ENCODE results near the gene TOM1L2. TPM values are rescaled to one million over a fixed set of nuclear protein-coding genes. Genes with fewer than 3 reads are reported as not detected.

The TOM1L2 gene
- total RNA-seq, 1 experiment from 2014 or later = 24.1 TPM

DNA sequence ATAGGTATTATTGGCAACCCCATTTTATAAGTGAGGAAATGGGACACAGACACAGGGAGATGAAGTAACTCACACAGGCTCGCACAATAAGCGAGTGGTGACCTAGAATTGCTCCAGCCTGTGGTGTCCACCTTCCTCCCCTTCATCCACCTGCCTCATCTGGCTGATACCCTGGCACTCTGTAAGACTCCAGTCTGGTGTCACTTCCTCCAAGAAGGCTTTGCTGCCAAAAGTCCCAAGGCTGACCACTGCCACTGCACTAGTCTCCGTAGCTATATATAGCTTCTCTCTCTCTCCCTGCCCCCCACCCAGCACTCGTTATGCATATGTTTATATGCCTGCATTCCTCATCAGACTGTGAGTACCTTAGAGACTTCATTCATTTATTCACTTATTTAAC, 69.3 kb downstream of the TOM1L2 start:
- intact Hi-C loops (cut with micrococcal nuclease) = no loop called here
- no TSS peak for BruUV-seq (replicated peaks)
- ChIA-PET RAD21 (ENCODE audit: low non-redundant PET in 1 of 2, low total read pairs in 2 of 2, uncharacterized antibody in 2 of 2, unreplicated experiment in 2 of 2) (interaction anchor here in 1 of 2 experiments (0.7 kb wide), 1 partner anchor 62 kb away, joined by 3 read pairs; no protein-coding TSS in a partner anchor), CTCF (interaction anchor here (0.6 kb wide), 1 partner anchor 16 kb away, joined by 3 read pairs; no protein-coding TSS in a partner anchor), POLR2A (no interaction called here)
- H3K9ac ChIP-seq (ENCODE audit: low read length) = no peak overlapping the region
- no peak overlapping the region for H2AFZ ChIP-seq (ENCODE audit: low read depth, low read length, poor library complexity, severe bottlenecking)
- no peak overlapping the region for H3K4me2 ChIP-seq (ENCODE audit: low read length)
- TF ChIP-seq CBX3 (IDR thresholded peaks at IDR 0.05; ENCODE audit: low read depth) (no peak), SP1 (IDR thresholded peaks at IDR 0.05; ENCODE audit: low read depth) (peak; percentile 11; the same call in 1 of the 2 replicates)
- no peaks in the 10 kb centered on the region for H3K36me3 ChIP-seq (ENCODE audit: control insufficient read depth in 1 of 2, insufficient read depth in 2 of 2, low read length in 2 of 2)
- H3K79me2 ChIP-seq (ENCODE audit: insufficient read depth, low read length) = no peaks in the 10 kb centered on the region
- no peak overlapping the region for H3K27ac ChIP-seq (ENCODE audit: low read depth, low read length)
- no peak for ATAC-seq
- no peaks in the 10 kb centered on the region for H3K9me2 ChIP-seq (ENCODE audit: insufficient read depth)
- peaks cover 48 to 52% of the 10 kb centered on the region in 2 experiments for H3K4me1 ChIP-seq (ENCODE audit: control insufficient read depth in 1 of 2, insufficient read depth in 2 of 2, low read length in 2 of 2)
- no peaks in the 10 kb centered on the region for H3K9me3 ChIP-seq (ENCODE audit: control insufficient read depth in 1 of 2, insufficient read depth in 1 of 2, low read depth in 1 of 2, low read length in 2 of 2)
- DNase-seq (ENCODE audit: low read depth, low spot score) = no peak
- no peaks in the 10 kb centered on the region for H3K27me3 ChIP-seq (ENCODE audit: insufficient read depth, low read length)
- no peaks in the 10 kb centered on the region for H4K20me1 ChIP-seq (ENCODE audit: insufficient read depth)
- H3K4me3 ChIP-seq (replicated peaks in 1 of 2; ENCODE audit: low read depth in 1 of 2, low read length in 2 of 2) = no peak overlapping the region

DNA sequence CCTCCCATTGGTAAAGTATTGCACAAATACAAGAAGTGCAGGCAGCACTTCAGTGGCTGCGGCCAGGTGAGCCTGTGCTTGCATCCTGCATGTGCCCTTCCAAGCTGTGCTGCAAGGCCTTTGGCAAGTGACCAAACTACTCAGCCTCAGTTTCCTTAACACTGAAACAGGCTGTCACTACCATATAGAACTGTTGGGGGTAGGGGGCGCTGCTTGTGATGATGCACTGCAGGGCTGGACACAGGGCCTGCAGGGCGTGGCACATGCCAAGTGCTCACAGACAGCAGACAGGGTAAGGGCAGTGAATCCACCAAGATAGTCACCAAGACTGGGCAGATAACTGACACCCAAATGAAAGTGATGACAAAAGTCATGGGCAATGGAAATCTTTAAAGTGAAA, 69.8 kb downstream of the TOM1L2 start:
- peaks cover 50 to 55% of the 10 kb centered on the region in 2 experiments for H3K4me1 ChIP-seq (ENCODE audit: control insufficient read depth in 1 of 2, insufficient read depth in 2 of 2, low read length in 2 of 2)
- no peak overlapping the region for H3K27ac ChIP-seq (ENCODE audit: low read depth, low read length)

More for the DNA sequence above, 69.8 kb downstream of the TOM1L2 start:
- Histone ChIP-seq H3K4me2 (ENCODE audit: low read length) (peak overlapping the region; percentile 30; the same call in 1 of the 2 replicates), H3K9ac (ENCODE audit: low read length) (no peak overlapping the region), H3K4me3 (replicated peaks in 1 of 2; ENCODE audit: low read depth in 1 of 2, low read length in 2 of 2) (no peak overlapping the region), H4K20me1 (ENCODE audit: insufficient read depth) (no peaks in the 10 kb centered on the region), H3K36me3 (ENCODE audit: control insufficient read depth in 1 of 2, insufficient read depth in 2 of 2, low read length in 2 of 2) (no peaks in the 10 kb centered on the region), H3K27me3 (ENCODE audit: insufficient read depth, low read length) (no peaks in the 10 kb centered on the region), H3K79me2 (ENCODE audit: insufficient read depth, low read length) (no peaks in the 10 kb centered on the region), H3K9me3 (ENCODE audit: control insufficient read depth in 1 of 2, insufficient read depth in 1 of 2, low read depth in 1 of 2, low read length in 2 of 2) (no peaks in the 10 kb centered on the region), H3K9me2 (ENCODE audit: insufficient read depth) (no peaks in the 10 kb centered on the region), H2AFZ (ENCODE audit: low read depth, low read length, poor library complexity, severe bottlenecking) (no peak overlapping the region)
- ChIA-PET POLR2A (no interaction called here), CTCF (no interaction called here), RAD21 (ENCODE audit: low non-redundant PET in 1 of 2, low total read pairs in 2 of 2, uncharacterized antibody in 2 of 2, unreplicated experiment in 2 of 2) (no interaction called here)
- DNase-seq (ENCODE audit: low read depth, low spot score) = no peak
- no peak for TF ChIP-seq ZFX (IDR thresholded peaks at IDR 0.05)
- BruUV-seq (replicated peaks) = no TSS peak
- ATAC-seq = peak; percentile 46; the same call in 1 of the 2 replicates
- intact Hi-C loops (cut with micrococcal nuclease) = no loop called here
